Measurements from ENCODE around the gene IFNE.

IFNE gene

GRCh38 chr9:21434202-21435014, 47.7 kb downstream of the IFNE start:
- POLR2A ChIA-PET, result no interaction called here
- TF ChIP-seq CTCF (IDR thresholded peaks at IDR 0.05; ENCODE audit: control extremely low read depth, extremely low read depth, low read depth, missing control alignments), result peak; percentile 56
- peak; percentile 25 for DNase-seq (ENCODE audit: extremely low spot score)
- CTCF ChIA-PET, result interaction anchor here (0.7 to 3.5 kb wide), 32 partner anchors 9 to 356 kb away, joined by 3 to 24 read pairs (median 4); no protein-coding TSS in a partner anchor

- CTCF ChIA-PET, result interaction anchor here (1.0 to 3.5 kb wide), 8 partner anchors 8 to 199 kb away, joined by 3 to 15 read pairs (median 4); no protein-coding TSS in a partner anchor
- POLR2A ChIA-PET, result no interaction called here
- no peak for DNase-seq (ENCODE audit: extremely low spot score)
- no peak for TF ChIP-seq CTCF (IDR thresholded peaks at IDR 0.05; ENCODE audit: control extremely low read depth, extremely low read depth, low read depth, missing control alignments)
Measured at GRCh38 chr9:21432672-21433425, 49.3 kb downstream of the IFNE start.
